Transverse colon (tissue), 4 donors: ENCODE data around the gene MMD2.

ENCODE experiments used
- EP300 ChIP-seq: sonication (generic); formaldehyde crosslinking; IDR thresholded peaks from one replicate; pipeline ENCODE4 v1.6.1; 2017; ENCODE audit warnings: antibody characterized with exemption, low read depth
- POLR2AphosphoS5 ChIP-seq, 3 donors: sonication (generic); formaldehyde crosslinking; IDR thresholded peaks; one replicate each; pipeline ENCODE4 v1.6.1; 2016; ENCODE audit warnings: antibody characterized with exemption in 3 of 3
- TF ChIP-seq, protein P1 (sequence below), 5 experiments: fragments of 200-600 bp in 3 of 5; fragments of 450-650 bp in 2 of 5; sonication (generic) in 3 of 5; IDR thresholded peaks; 1 replicate in 2 of 5; 2 replicates in 3 of 5; pipeline ENCODE4 v1.5.1; 2016 to 2017; ENCODE audit warnings: antibody characterized with exemption in 5 of 5, inconsistent platforms in 3 of 5, mild to moderate bottlenecking in 2 of 5, moderate library complexity in 1 of 5

GRCh38 chr7:4951903-4952636 is 6.9 kb downstream of the MMD2 start:
- TF ChIP-seq EP300 (no peak), POLR2AphosphoS5 (IDR thresholded peaks at IDR 0.05) (no peak)
- TF ChIP-seq, protein P1, sequence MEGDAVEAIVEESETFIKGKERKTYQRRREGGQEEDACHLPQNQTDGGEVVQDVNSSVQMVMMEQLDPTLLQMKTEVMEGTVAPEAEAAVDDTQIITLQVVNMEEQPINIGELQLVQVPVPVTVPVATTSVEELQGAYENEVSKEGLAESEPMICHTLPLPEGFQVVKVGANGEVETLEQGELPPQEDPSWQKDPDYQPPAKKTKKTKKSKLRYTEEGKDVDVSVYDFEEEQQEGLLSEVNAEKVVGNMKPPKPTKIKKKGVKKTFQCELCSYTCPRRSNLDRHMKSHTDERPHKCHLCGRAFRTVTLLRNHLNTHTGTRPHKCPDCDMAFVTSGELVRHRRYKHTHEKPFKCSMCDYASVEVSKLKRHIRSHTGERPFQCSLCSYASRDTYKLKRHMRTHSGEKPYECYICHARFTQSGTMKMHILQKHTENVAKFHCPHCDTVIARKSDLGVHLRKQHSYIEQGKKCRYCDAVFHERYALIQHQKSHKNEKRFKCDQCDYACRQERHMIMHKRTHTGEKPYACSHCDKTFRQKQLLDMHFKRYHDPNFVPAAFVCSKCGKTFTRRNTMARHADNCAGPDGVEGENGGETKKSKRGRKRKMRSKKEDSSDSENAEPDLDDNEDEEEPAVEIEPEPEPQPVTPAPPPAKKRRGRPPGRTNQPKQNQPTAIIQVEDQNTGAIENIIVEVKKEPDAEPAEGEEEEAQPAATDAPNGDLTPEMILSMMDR (IDR thresholded peaks at IDR 0.05) = no peak
